Stimulated activated CD8-positive, alpha-beta memory T cell treated with anti-CD3 and anti-CD28 coated beads, Interleukin-4, amount 100 ng/mL, for 24 hours (primary cell): Measurements from ENCODE around the gene VAMP4.

ENCODE experiments used
- DNase-seq: peaks from one replicate; pipeline ENCODE4 v3.0.0-alpha.2; 2020; ENCODE audit warnings: low read depth

VAMP4 gene

DNA sequence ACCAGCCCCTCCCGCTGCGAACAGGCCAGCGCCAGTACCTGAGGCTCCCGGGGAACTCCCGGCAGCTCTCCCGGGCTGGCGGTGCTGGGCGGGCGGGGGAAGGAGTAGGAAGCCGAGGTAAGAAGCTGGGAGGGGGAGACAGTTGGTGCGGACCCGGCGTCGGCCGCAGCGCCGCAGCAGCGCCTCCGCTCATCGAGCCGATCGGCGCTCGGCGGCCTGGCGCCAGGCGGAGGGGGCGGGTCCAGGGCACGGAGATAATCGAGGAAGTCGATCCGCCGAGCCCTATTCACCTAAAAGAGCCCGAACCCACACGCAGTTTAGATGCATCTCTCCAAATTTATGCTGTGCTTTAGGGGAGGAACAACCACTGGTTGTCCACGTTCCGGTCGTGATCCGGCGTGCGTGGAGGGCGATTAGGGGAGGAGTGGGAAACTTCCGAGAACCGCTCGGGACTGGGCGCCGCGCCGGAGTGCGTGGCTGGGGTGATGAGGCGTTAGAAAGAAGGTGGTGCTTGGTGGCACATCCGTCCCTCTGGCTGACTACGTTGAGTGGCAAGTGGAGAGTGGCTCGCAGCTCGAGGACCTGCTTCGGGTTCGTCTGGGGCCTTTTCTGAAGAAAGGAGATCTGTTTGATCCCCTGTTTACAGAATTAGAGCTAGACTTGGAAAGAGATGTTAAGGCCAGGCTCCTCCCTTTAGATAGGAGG, at the start of gene VAMP4:
VAMP4 (minus strand) TSS at position 194 of the 705 bp plus-strand sequence. CDS start 3,651 bp downstream, outside the sequence.
- DNase-seq, result peak; percentile 82

- DNase-seq, result no peak
Measured at GRCh38 chr1:171790318-171790717, 48.5 kb upstream of the VAMP4 start.

DNA sequence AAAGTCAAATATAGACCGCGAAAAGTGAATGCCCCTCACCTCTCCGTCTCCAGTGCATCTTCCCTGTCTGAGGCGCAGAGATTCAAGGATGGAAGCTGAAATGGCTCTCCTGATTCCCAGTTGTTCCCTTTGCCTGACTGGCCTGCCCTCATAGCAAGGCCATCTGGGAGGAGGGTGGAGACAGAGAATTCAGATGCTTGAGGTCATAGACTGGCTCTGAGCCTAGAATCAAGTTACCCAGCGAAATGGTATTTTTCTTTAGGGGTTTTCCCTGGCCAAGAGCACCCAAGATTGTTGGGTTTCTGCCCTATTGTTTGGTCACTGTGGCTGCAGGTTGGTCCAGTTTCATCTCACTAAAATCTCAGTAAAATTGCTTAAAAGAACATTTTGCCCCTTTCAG, 46.8 kb upstream of the VAMP4 start:
- DNase-seq, result no peak

- no peak for DNase-seq
Measured at GRCh38 chr1:171787686-171788480, 46.0 kb upstream of the VAMP4 start.

DNA sequence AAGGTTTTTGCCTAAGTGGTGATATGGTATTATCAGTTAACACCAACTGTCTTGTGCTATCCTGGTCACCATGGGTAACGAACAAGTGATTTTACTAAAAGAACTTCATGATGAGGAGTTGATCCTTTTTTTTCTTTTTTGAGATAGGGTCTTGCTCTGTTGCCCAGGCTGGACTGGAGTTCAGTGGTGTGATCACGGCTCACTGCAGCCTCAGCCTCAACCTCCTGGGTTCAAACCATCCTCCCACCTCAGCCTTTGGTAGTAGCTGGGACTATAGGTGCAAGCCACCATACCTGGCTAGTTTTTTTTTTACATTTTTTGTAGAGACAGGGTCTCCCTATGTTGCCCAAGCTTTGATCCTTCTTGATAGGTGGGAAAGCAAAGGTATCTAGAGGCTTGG, 44.7 kb upstream of the VAMP4 start:
- DNase-seq, result no peak

- no peak for DNase-seq
Measured at GRCh38 chr1:171785766-171786165, 43.9 kb upstream of the VAMP4 start.

- DNase-seq, result no peak
Measured at GRCh38 chr1:171784784-171785183, 42.9 kb upstream of the VAMP4 start.

GRCh38 chr1:171783816-171784530, 42.1 kb upstream of the VAMP4 start:
- no peak for DNase-seq

GRCh38 chr1:171781176-171781875, 39.5 kb upstream of the VAMP4 start, which contains the start of gene METTL13:
TSS of gene METTL13 (plus strand) at chr1:171781660. CDS start at chr1:171781968, 308 bp downstream.
- peak; percentile 97 for DNase-seq

DNA sequence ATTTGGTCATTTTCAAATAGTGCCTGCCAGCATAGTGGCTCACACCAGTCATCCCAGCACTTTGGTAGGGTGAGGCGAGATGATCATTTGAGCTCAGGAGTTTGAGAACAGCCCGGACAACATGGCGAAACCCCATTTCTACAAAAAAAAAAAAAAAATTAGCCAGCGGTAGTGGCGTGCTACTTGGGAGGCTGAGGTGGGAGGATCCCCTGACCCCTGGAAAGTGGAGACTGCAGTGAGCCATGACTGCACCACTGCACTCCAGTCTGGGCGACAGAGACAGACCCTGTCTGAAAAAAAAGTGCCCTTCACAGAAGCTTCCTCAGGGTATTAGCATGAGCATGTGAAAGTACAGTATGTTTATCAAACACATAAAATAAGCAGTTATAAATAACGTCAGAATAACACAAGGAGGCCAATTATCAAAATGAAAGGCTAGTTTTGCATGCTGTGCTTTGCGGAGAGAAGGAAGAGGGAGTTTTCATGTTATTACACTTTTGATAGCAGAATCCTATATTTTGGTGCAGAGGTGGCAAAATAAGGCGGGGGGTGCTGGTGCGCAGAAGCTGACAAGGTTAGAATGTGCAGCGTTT, 38.8 kb upstream of the VAMP4 start:
- DNase-seq, result no peak

DNA sequence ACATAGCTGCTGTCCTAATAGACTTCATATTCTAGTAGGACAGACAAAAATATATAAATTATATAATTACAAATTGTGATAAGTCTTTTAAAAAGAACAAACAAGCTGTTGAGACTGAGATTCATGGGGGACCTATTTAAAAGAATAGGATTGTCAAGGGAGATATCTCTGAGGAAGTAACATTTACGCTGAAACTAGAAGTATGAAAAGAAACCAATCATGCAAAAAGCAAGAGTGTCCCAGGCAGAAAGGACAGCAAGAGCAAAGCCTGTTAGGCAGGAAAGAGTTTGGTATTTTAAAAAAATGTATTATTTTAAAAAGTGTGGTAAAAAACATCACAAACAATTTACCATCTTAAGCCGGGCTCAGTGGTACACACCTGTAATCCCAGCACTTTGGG, 30.4 kb upstream of the VAMP4 start:
- DNase-seq, result no peak

GRCh38 chr1:171769754-171770153, 27.9 kb upstream of the VAMP4 start:
- DNase-seq, result no peak

DNA sequence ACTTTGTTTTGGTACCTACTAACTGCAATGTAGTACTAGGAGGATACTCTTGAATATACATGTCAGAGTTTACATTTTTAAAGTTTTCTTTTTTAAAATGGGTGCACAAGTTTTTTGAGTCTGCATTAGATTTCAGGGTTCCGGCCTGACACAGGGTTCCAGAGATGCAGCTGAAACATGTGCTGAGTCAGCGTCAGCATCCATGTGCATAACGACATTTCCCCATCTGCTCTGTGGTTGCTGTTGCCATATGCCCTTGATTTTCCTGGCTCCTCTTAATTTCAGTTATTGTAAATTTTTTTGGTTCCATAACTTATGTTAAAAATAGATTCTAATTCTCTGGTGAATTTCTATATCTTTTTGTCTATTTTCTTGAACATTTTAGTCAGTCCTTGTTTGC, 27.3 kb upstream of the VAMP4 start:
- no peak for DNase-seq

DNA sequence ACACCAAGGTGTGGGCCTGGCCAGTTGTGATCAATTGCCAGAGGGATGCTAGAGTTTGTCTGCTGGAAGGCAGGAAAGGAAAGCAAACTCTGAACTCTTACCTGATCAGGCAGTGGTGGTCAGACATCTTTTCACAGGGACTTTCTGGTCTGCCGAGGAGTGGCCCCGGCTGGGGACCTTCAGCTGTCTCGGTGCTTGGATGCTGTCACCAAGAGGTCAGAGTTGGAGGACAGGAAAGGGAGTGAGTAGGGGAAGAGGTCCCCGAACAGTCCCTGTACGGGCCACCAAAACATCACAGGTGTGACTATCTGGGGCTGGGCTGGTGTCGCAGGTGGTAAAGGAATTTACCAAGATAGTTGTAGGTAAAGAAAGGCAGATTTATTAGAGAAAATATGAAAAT, 21.9 kb upstream of the VAMP4 start:
- no peak for DNase-seq

DNA sequence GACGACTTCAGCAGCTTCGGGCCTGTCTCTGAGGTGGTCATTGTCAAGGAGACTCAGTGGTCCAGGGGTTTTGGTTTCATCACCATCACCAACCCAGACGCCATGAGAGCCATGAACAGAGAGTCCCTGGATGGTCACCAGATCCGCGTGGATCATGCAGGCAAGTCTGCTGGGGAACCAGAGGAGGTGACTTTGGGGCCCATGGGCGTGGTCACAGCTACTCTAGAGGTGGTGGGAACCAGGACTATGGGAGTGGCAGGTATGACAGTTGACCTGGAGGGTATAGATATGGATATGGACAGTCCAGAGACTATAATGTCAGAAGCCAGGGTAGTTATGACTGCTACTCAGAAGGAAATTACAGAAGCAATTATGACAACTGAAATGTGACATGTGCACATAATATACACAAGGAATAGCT, 20.3 kb upstream of the VAMP4 start:
- no peak for DNase-seq

GRCh38 chr1:171758011-171758410, 16.1 kb upstream of the VAMP4 start:
- no peak for DNase-seq

DNA sequence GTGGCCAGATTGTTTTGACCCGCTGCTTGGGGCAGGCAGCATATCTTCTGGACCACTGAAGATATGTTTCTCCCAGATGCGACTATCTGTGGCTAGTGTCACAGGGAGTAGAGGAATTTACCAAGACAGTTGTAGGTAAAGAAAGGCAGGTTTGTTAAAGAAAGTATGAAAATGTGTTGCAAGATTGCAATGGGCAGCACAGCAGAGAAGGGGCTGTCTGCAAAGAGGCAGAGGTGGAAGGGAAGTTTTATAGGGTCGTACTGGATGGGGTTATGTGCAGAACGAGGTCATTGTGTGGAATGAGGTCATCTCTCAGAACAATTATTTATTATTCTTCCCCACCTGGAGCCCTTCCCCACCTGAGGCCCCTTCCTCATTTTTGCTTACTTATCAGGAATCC, 15.0 kb upstream of the VAMP4 start:
- no peak for DNase-seq

GRCh38 chr1:171754971-171755370, 13.1 kb upstream of the VAMP4 start:
- no peak for DNase-seq

- no peak for DNase-seq
Measured at GRCh38 chr1:171754353-171754705, 12.5 kb upstream of the VAMP4 start.

DNA sequence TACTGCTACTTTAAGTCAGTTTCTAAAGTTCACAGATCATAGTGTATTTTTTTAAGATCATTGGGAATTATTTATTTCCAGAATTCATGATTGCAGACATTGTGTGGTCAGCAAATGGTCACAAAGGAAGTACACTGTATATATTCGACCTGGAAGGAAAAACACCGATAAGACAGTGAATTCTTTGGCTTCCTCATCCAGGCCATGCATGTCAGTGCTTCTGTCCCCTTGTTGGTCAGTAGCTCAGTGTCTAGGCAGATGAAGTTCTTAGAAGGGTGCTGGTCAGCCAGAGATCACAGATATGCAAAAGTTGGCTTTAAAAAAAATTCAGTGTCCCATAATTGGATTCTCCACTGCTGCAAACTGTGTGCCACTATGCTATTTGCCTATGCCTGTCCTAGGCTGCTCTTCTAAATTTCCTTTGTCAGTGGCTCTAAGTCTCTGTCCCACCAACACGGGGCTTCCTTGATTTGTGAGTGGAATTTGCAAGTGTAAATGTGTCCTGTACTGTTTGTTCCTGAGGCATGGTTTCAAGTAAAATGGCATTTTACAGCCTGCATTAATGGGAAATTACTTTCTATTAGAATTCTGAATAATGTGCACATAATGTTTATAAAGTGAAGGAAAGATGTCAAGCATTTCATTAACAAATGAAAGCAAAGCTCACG, 12.0 kb upstream of the VAMP4 start:
- DNase-seq, result no peak

DNA sequence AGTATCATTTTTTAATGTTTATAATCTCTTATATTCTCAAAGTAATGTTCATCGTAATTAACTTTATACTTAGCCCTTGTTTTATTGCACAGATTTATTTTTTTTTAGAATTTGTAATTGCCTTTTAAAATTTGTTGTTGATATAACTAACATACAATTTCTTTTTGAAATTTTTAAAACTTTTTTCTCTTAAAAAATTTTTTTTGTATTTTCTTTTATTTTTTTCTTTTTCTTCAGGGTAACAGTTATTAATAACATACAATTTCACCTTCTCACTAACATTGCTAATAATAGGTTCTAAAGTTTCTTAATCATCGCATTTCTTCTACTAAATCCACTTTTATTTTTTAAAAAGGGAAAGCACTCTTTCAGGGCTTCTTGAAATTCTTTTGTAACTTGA, 11.3 kb upstream of the VAMP4 start:
- DNase-seq, result no peak
